PC-3 (cell line): ENCODE measurements around the gene TRIM66.

Source experiments
- CTCF ChIP-seq: fragments of 300-600 bp; sonication (generic); conservative IDR thresholded peaks from 2 replicates; pipeline ENCODE4 v1.5.1; 2017; ENCODE audit warnings: antibody characterized with exemption, low read depth, mild to moderate bottlenecking, low read length
- EZH2 ChIP-seq: fragments of 300-600 bp; sonication (generic); IDR thresholded peaks from one replicate; pipeline ENCODE4 v1.6.1; 2017; ENCODE audit warnings: antibody characterized with exemption, mild to moderate bottlenecking, low read length; ENCODE audit not compliant: unreplicated experiment

- no peak for TF ChIP-seq CTCF
- no peak for TF ChIP-seq EZH2
Observed at GRCh38 chr11:8682303-8683114, at the start of gene TRIM66, which contains the start of gene RPL27A.
